Endothelial cell of umbilical vein (primary cell): ENCODE measurements around the gene DCHS2. TPM values are rescaled to one million over a fixed set of nuclear protein-coding genes. Genes with fewer than 3 reads are reported as not detected.

Experiments
- BruUV-seq: library from RNA; stranded (reverse); fragments of 400-500 nt; replicated peaks from 2 replicates; lab custom pipeline; 2021; lab: Mats Ljungman, UMichigan
- CTCF ChIA-PET: fragments of 300-600, 350-600 bp; sonication (Branson Sonifier 250); formaldehyde crosslinking; loops from one replicate; lab custom pipeline; 2021; ENCODE audit warnings: antibody characterized with exemption, inconsistent platforms; lab: Charles Lee
- POLR2A ChIA-PET: fragments of 300-600, 350-600 bp; sonication (Branson Sonifier 250); formaldehyde crosslinking; loops from one replicate; lab custom pipeline; 2021; ENCODE audit warnings: antibody characterized with exemption, inconsistent platforms; lab: Charles Lee
- DNase-seq: peaks from one replicate; pipeline ENCODE4 v3.0.0-alpha.2; 2011; ENCODE audit warnings: low read depth, low spot score
- FAIRE-seq: peaks from 2 replicates; lab custom pipeline; 2011; peaks lifted over from hg19 to GRCh38; lab: Jason Lieb, UNC
- H2AFZ ChIP-seq: 2 replicates; pipeline ENCODE4 v1.6.0; 2012; ENCODE audit warnings: low read depth, low read length, control low read depth, inconsistent platforms
- H3K27ac ChIP-seq: 2 replicates; pipeline ENCODE4 v1.5.1; 2011; ENCODE audit warnings: low read depth, mild to moderate bottlenecking, control low read depth, low read length, moderate library complexity; ENCODE audit not compliant: insufficient read depth
- H3K27me3 ChIP-seq, 2 experiments: 2 replicates each; pipeline versions ENCODE4 v1.6.0 to v1.6.1; 2011; ENCODE audit warnings: low read length in 2 of 2, mixed read lengths in 1 of 2; ENCODE audit not compliant: control insufficient read depth in 2 of 2, insufficient read depth in 2 of 2
- H3K36me3 ChIP-seq, 2 experiments: 2 replicates in 1 of 2; 3 replicates in 1 of 2; pipeline ENCODE4 v1.5.1; 2011; ENCODE audit warnings: low read length in 2 of 2, mild to moderate bottlenecking in 1 of 2, moderate library complexity in 1 of 2; ENCODE audit not compliant: control insufficient read depth in 2 of 2, insufficient read depth in 2 of 2; ENCODE audit errors: extremely low read depth in 1 of 2
- H3K4me1 ChIP-seq: 3 replicates; pipeline ENCODE4 v1.5.1; 2011; ENCODE audit warnings: mild to moderate bottlenecking, low read length; ENCODE audit not compliant: control insufficient read depth, insufficient read depth; ENCODE audit errors: extremely low read depth
- H3K4me2 ChIP-seq: 2 replicates; pipeline ENCODE4 v1.6.1; 2011; ENCODE audit warnings: low read length, control low read depth, mixed read lengths; ENCODE audit not compliant: insufficient read depth
- H3K4me3 ChIP-seq, 3 experiments: fragments of 200-600 bp in 1 of 3; sonication (generic), shearing (Covaris generic) in 1 of 3; replicated peaks in 1 of 3; 2 replicates each; pipeline ENCODE4 v1.5.1; 2011 to 2016; ENCODE audit warnings: control low read depth in 3 of 3, low read length in 3 of 3, mild to moderate bottlenecking in 2 of 3, inconsistent platforms in 1 of 3, low read depth in 1 of 3, moderate library complexity in 1 of 3; ENCODE audit not compliant: insufficient read depth in 1 of 3
- H3K79me2 ChIP-seq: 2 replicates; pipeline ENCODE4 v1.6.0; 2012; ENCODE audit warnings: low read length, inconsistent platforms; ENCODE audit not compliant: control insufficient read depth, insufficient read depth
- H3K9ac ChIP-seq: replicated peaks from 2 replicates; pipeline ENCODE3; 2011; ENCODE audit warnings: low read length, control low read depth; ENCODE audit not compliant: insufficient read depth; ENCODE audit errors: extremely low read depth
- H3K9me1 ChIP-seq: replicated peaks from 3 replicates; pipeline ENCODE4 v1.6.0; 2011; ENCODE audit warnings: mild to moderate bottlenecking, low read length; ENCODE audit not compliant: control insufficient read depth, insufficient read depth; ENCODE audit errors: extremely low read depth
- H3K9me3 ChIP-seq: replicated peaks from 2 replicates; pipeline ENCODE4 v1.5.1; 2012; ENCODE audit warnings: low read length, inconsistent platforms; ENCODE audit not compliant: control insufficient read depth, insufficient read depth
- H4K20me1 ChIP-seq: replicated peaks from 2 replicates; pipeline ENCODE3; 2011; ENCODE audit warnings: mild to moderate bottlenecking, low read length; ENCODE audit not compliant: control insufficient read depth, insufficient read depth; ENCODE audit errors: extremely low read depth
- EZH2 ChIP-seq: IDR thresholded peaks from 2 replicates; pipeline ENCODE4 v1.6.1; 2012; ENCODE audit warnings: borderline replicate concordance, low read depth, mild to moderate bottlenecking, moderate library complexity, low read length, inconsistent platforms; ENCODE audit not compliant: severe bottlenecking
- FOS ChIP-seq: IDR thresholded peaks from 2 replicates; pipeline ENCODE4 v1.6.1; 2011; ENCODE audit warnings: mild to moderate bottlenecking, low read length, moderate library complexity, borderline replicate concordance; ENCODE audit not compliant: insufficient read depth
- GATA2 ChIP-seq: IDR thresholded peaks from 2 replicates; pipeline ENCODE4 v1.7.0; 2011; ENCODE audit warnings: low read depth, mild to moderate bottlenecking, moderate library complexity, mixed read lengths, low read length; ENCODE audit not compliant: insufficient read length, insufficient read depth
- JUN ChIP-seq: IDR thresholded peaks from 2 replicates; pipeline ENCODE4 v1.6.1; 2011; ENCODE audit warnings: borderline replicate concordance, low read depth; ENCODE audit not compliant: insufficient read length, insufficient read depth
- MYC ChIP-seq: IDR thresholded peaks from one replicate; pipeline ENCODE4 v1.6.1; 2011; ENCODE audit warnings: mild to moderate bottlenecking, low read depth, low read length
- POLR2A ChIP-seq: IDR thresholded peaks from 2 replicates; pipeline ENCODE4 v1.6.1; 2012; ENCODE audit warnings: low read depth, mild to moderate bottlenecking, control low read depth, low read length
- POLR2AphosphoS5 ChIP-seq: IDR thresholded peaks from 2 replicates; pipeline ENCODE4 v1.6.1; 2012; ENCODE audit warnings: low read depth, mild to moderate bottlenecking, control low read depth, low read length, moderate library complexity; ENCODE audit not compliant: insufficient read depth
- dilution Hi-C: fragments of 300-500 bp; cut with MboI; formaldehyde crosslinking; loops from one replicate; pipeline ENCODE4 v1.15.0; 2019; ENCODE audit warnings: low sequenced_read_pairs; ENCODE audit not compliant: extremely low pct_ligation_motif_present
- intact Hi-C: fragments of 100-400 bp; cut with micrococcal nuclease; formaldehyde crosslinking; loops from one replicate; pipeline ENCODE4 v1.10.0; 2022
- polyA plus RNA-seq, 4 experiments: library from polyadenylated mRNA; depleted of rRNA in 3 of 4; stranded (reverse) in 3 of 4; unstranded in 1 of 4; fragments of >200 nt; gene quantifications; 2 replicates each; pipeline versions ENCODE4 v1.2.1 to v1.2.3, GENCODE V29; 2011 to 2012; ENCODE audit warnings: missing spikeins in 1 of 4
- total RNA-seq: library from RNA; stranded (reverse); gene quantifications from 2 replicates; pipeline ENCODE4 v1.2.3, GENCODE V29; 2021
- TF ChIP-seq, protein P1 (sequence below): IDR thresholded peaks from 2 replicates; pipeline ENCODE4 v1.6.1; 2011; ENCODE audit not compliant: insufficient read depth, insufficient read length
- TF ChIP-seq, protein P2 (sequence below), 2 donors: IDR thresholded peaks; 1 replicate in 1 of 2; 2 replicates in 1 of 2; pipeline ENCODE4 v1.5.1; 2011; ENCODE audit warnings: low read length in 2 of 2, mild to moderate bottlenecking in 2 of 2, moderate library complexity in 2 of 2, control low read depth in 1 of 2, inconsistent platforms in 1 of 2, low read depth in 1 of 2; ENCODE audit not compliant: insufficient read depth in 1 of 2; ENCODE audit errors: extremely low read depth in 1 of 2

The DCHS2 gene
- total and polyA plus RNA-seq, 2 donors (not counting 3 experiments of a cell fraction or from before 2014, with no cell fraction given): not detected

DNA sequence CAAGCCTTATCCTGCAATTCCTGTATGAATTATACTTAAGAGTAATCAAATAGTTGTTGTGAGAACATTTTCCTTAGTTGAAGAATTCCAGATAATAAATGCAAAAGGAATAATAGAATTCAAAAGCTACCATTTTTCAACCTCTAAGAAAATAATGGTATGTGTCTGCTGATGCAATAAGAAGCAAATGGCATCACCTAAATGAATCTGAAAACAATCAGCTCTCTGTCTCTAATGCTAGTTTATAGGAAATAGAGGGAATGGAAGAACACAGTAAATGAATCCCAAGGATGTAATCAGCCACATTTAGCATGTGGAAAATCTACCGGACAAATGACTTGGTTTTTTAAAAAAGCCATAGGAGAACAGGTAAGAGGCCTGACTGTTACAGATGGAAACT is 115.1 kb downstream of the DCHS2 start:
- no peak overlapping the region for H2AFZ ChIP-seq
- H3K4me3 ChIP-seq: no peak overlapping the region
- FAIRE-seq: no peak
- H3K9me1 ChIP-seq: no peaks in the 10 kb centered on the region
- no peaks in the 10 kb centered on the region for H3K4me1 ChIP-seq
- no peaks in the 10 kb centered on the region for H3K27me3 ChIP-seq
- no TSS peak for BruUV-seq
- no peak overlapping the region for H3K4me2 ChIP-seq
- TF ChIP-seq, protein P1, sequence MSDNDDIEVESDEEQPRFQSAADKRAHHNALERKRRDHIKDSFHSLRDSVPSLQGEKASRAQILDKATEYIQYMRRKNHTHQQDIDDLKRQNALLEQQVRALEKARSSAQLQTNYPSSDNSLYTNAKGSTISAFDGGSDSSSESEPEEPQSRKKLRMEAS: no peak
- TF ChIP-seq POLR2AphosphoS5 (no peak), JUN (no peak), MYC (no peak), POLR2A (no peak), FOS (no peak), GATA2 (no peak), EZH2 (no peak)
- TF ChIP-seq, protein P2, sequence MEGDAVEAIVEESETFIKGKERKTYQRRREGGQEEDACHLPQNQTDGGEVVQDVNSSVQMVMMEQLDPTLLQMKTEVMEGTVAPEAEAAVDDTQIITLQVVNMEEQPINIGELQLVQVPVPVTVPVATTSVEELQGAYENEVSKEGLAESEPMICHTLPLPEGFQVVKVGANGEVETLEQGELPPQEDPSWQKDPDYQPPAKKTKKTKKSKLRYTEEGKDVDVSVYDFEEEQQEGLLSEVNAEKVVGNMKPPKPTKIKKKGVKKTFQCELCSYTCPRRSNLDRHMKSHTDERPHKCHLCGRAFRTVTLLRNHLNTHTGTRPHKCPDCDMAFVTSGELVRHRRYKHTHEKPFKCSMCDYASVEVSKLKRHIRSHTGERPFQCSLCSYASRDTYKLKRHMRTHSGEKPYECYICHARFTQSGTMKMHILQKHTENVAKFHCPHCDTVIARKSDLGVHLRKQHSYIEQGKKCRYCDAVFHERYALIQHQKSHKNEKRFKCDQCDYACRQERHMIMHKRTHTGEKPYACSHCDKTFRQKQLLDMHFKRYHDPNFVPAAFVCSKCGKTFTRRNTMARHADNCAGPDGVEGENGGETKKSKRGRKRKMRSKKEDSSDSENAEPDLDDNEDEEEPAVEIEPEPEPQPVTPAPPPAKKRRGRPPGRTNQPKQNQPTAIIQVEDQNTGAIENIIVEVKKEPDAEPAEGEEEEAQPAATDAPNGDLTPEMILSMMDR (IDR thresholded peaks at IDR 0.05; ENCODE audit: extremely low read depth in 1 of 2, insufficient read depth in 1 of 2, low read depth in 1 of 2, low read length in 2 of 2): no peak
- H3K9me3 ChIP-seq: no peaks in the 10 kb centered on the region
- dilution Hi-C loops (no loop called here), intact Hi-C loops (no loop called here)
- H3K27ac ChIP-seq: no peak overlapping the region
- no peaks in the 10 kb centered on the region for H4K20me1 ChIP-seq
- H3K36me3 ChIP-seq: no peaks in the 10 kb centered on the region
- ChIA-PET POLR2A (no interaction called here), CTCF (no interaction called here)
- no peak overlapping the region for H3K9ac ChIP-seq
- no peaks in the 10 kb centered on the region for H3K79me2 ChIP-seq
- DNase-seq: no peak
